ENCODE results near the gene CD1D.
"Not testable (repeated sequence)": the region's sequence is repeated elsewhere in the genome, so short reads cannot be mapped to it uniquely, and the experiment has no call there.

Gene CD1D

GRCh38 chr1:158175915-158176314, 4.8 kb upstream of the CD1D start:
- DNase-seq (ENCODE audit: low read depth in 2 of 2, low spot score in 1 of 2): not testable (repeated sequence)

DNA sequence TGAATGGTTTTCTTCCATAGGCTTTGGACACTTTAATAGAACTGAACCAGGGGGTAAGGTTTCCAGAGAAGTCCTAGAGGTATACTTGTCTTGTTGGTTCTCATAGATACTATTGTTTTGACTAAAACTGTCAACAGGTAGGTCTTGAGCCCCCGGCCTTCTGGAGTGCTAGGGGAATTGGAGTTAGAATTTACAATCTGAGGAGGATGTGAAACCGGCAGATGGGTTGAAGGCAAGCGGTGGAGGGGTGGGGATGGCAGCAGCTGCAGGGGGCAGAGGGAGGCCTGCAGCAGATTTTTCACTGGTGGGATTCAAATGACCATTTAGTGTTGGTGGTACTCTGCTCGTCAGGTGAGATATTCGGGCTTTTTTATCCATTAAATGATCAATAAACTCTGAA, 4.3 kb upstream of the CD1D start:
- no peak for DNase-seq (ENCODE audit: low read depth in 2 of 2, low spot score in 1 of 2)

DNA sequence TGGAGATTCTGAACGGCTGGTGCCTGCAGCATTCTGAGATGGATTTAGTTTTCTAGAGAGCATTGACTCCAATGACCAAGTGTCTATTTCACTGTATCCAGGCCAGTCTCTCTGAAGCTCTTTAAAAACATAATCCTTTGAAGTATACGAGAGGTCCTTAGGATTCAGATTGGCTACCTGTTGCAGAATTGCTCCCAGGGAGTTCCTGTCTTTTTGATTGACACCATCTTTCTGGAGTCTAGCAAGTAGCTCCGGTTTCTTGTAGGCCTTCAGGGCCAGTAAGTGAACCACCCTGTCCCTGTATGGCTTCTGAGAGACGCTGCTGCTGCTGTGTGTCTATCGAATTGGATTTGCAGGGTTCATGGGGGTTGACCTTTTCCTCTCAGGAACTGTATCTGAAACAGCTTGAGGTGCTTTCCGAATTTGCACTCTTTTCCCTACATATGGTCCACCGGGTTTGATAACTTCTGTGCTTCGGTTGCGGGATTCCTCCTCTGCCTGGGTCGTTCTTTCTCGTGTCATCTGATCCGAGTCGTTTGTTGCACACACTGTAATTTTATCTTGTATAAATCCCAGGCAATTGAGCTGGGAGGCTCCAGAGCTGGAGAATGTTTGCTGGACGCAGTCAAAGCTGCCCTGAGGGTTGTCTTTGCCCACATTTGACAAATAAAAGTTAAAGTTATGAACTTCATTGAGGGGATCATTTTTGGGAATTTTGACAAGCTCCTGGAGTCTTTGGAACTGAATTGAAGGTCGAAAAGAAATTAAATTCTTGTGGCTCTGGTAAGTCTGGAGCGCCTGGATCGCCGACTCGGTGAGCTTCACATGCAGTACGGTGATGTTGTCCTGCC, 3.6 kb upstream of the CD1D start:
- not testable (repeated sequence) for DNase-seq (ENCODE audit: low read depth in 2 of 2, low spot score in 1 of 2)

GRCh38 chr1:158177700-158178450, 2.8 kb upstream of the CD1D start:
- DNase-seq (ENCODE audit: low read depth in 2 of 2, low spot score in 1 of 2): no peak

DNA sequence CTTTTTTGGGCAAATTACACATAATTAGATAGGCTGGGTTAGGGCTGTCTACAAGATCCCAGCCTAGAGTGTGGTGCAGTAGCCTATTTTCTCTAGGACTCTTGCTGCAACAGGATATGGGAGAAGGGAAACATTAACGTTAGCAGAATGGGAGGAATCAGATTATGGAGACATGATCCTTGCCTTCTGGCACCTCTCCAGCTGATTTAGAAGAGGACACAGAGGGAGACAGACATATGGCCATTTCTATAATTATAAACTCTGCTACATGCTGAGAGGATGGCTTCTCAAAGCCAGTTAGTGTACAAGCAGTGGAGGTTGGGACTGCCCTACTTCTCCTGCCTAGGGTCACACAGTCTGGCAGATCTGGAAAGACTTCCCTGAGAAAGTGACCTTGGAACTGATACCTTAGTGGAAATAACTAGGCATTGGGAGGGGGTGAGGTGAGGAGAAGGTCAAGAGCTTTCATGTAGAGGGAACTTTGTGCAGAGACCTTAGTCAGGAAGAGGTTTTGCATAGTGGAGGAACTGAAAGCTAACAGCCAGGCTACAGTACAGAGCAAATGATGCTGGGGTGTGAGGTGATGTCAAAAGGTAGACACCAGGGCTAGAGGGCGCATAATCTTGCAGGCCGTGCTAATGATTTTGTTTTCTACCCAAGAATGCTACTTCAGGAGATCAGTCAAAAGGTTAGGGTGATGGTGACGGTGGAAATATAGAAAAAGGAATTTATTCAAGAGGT, 1.2 kb upstream of the CD1D start:
- DNase-seq (ENCODE audit: low read depth in 2 of 2, low spot score in 1 of 2): no peak

- no peak for DNase-seq (ENCODE audit: low read depth in 2 of 2, low spot score in 1 of 2)
These were observed 855 bp downstream of the CD1D start for GRCh38 chr1:158181577-158181922.

DNA sequence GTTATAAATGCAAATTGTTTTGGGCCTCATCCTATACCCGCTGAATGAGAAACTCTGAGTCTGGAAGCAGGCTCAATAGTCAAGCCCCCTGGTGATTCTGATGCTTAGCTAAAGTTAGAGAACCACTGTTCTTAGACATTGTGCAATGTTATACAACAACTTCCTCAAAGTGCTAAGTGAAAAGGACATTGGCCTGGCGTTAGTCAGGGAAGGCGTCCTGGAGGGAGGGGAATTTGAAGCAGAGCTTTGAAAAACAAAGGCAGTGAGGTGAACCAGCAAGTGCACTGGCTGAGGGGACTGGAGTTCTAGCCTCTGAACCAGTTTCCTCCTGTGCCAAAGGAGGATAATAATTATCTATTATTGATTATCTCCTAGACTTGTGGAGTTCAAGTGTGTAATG, 5.1 kb downstream of the CD1D start:
- no peak for DNase-seq (ENCODE audit: low read depth in 2 of 2, low spot score in 1 of 2)

GRCh38 chr1:158186180-158186579, 5.5 kb downstream of the CD1D start:
- no peak for DNase-seq (ENCODE audit: low read depth in 2 of 2, low spot score in 1 of 2)

GRCh38 chr1:158188611-158189010, 7.9 kb downstream of the CD1D start:
- DNase-seq (ENCODE audit: low read depth in 2 of 2, low spot score in 1 of 2): no peak

GRCh38 chr1:158189624-158190023, 8.9 kb downstream of the CD1D start:
- no peak for DNase-seq (ENCODE audit: low read depth in 2 of 2, low spot score in 1 of 2)

DNA sequence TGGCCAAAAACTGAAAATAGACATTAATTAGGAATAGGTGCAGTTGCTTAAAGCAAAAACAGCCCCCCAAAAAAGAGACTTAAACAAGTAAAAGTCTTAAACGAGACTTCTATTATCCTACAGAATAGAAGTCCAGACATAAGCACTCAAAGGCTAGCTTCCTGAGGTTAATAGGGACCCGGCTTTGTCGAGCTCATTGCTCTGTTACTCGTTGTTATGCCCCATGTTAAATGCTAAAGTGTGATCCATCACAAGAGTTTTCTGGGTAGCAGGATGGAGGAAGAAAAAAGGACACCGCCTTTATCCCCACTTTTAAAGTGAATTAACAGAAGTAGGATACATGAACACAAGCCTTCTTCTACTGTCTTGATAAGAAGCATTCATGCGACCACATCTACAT, 10.6 kb downstream of the CD1D start:
- DNase-seq (ENCODE audit: low read depth in 2 of 2, low spot score in 1 of 2): no peak

- no peak for DNase-seq (ENCODE audit: low read depth in 2 of 2, low spot score in 1 of 2)
These were observed 15.8 kb downstream of the CD1D start for GRCh38 chr1:158196461-158196860.

DNA sequence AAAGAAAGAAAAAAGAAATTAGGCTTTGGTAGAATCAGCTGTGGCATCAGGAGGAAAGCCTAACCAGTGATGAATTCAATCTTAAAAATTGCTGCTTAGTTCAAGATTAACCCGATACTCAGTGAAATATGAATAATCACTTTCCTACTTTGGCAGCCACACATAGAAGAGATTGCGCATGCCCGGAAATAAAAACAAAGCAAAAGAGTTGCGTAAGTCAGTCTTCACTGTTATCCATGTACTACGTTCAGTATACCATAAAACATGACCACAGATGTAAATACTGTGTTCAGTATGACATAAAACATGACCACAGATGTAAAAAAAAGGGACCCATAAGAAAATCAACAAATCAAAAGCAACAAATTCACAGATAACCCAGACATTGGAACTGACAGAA, 19.2 kb downstream of the CD1D start:
- DNase-seq (ENCODE audit: low read depth in 2 of 2, low spot score in 1 of 2): no peak

DNA sequence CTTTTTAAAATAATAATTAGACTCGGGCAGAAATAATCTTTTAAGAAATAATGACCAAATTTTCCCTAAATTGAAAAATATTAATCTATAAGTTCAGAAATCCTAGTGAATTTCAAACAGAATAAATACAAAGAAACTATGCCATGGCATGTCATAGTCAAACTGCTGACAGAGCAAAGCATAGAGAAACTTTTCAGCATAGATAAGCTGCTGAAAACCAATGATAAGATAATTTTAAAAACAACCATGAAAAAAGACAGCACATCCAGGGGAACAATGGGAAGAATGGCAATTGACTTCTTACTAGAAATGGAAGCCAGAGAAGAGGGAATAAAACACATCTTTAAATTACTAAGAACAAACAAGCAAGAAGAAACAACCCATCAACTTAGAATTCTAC, 19.8 kb downstream of the CD1D start:
- no peak for DNase-seq (ENCODE audit: low read depth in 2 of 2, low spot score in 1 of 2)

DNA sequence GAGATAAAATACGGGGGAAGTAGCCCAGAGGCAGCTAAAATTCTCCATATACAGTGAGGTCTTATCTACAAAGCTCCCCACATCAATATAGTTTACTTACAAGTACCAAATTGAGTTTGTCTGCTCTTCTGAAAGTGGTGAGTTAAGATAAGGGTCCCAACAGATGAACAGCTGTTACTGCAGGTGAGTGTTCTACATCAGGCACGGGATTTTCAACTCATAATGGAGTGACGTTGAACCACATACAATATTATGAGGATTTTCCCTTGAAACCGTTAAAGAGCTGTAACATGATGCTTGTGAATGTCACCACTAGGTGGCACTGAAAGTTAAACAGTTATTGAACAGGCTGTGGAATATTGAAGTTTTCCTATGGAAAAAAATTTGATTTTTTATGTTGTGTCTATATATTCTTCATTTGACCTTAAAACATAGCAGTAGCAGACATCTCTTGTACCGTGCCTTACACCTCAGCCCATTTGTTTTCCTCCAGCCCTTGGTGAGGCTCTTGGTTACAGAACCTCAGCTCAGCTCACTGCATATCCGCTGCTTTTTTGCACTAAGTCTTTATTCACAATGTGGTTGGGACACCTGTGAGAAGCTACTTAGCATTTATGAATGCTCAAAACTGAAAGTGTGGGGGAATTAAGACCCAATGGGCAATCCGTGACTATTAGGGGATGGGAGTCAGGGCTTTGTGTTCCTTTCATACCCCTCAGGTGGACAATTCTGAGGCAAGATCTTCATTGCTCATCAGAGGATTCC, 23.2 kb downstream of the CD1D start:
- no peak for DNase-seq (ENCODE audit: low read depth in 2 of 2, low spot score in 1 of 2)

DNA sequence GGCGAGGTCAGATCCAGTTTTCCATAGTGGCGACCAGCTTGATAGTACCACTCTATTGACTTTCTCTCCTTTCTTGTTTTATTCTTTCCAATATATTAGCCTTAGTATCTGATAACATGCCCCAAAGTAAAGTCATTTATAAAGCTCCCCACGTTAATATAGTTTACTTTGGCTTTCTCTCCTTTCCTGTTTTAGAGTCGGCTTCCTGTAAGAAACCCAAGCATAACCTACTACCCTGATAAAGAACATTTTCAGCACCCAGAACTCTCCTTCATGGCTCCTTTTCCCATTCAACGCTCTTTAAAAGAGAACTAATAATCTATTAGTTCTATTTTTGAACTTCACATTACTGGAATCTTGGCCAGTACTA, 23.7 kb downstream of the CD1D start:
- no peak for DNase-seq (ENCODE audit: low read depth in 2 of 2, low spot score in 1 of 2)

- no peak for DNase-seq (ENCODE audit: low read depth in 2 of 2, low spot score in 1 of 2)
These were observed 28.0 kb downstream of the CD1D start for GRCh38 chr1:158208586-158209116.

- DNase-seq (ENCODE audit: low read depth in 2 of 2, low spot score in 1 of 2): no peak
These were observed 31.6 kb downstream of the CD1D start for GRCh38 chr1:158212320-158212719.

- not testable (repeated sequence) for DNase-seq (ENCODE audit: low read depth in 2 of 2, low spot score in 1 of 2)
These were observed 42.8 kb downstream of the CD1D start for GRCh38 chr1:158223445-158223844.

- DNase-seq (ENCODE audit: low read depth in 2 of 2, low spot score in 1 of 2): no peak
These were observed 47.4 kb downstream of the CD1D start for GRCh38 chr1:158227904-158228623.

All from stimulated activated CD8-positive, alpha-beta memory T cell treated with anti-CD3 and anti-CD28 coated beads, Interleukin-4, amount 100 ng/mL, for 4 hours (primary cell).